Erythroblast (primary cell): ENCODE measurements around the gene SLIT1.

Source experiments
- GATA1 ChIP-seq: IDR thresholded peaks from 2 replicates; pipeline ENCODE4 v1.6.1; 2011; ENCODE audit warnings: low read depth, mild to moderate bottlenecking, control low read depth, low read length, moderate library complexity
- POLR2A ChIP-seq: IDR thresholded peaks from 2 replicates; pipeline ENCODE4 v1.6.1; 2011; ENCODE audit warnings: mild to moderate bottlenecking, low read length

DNA sequence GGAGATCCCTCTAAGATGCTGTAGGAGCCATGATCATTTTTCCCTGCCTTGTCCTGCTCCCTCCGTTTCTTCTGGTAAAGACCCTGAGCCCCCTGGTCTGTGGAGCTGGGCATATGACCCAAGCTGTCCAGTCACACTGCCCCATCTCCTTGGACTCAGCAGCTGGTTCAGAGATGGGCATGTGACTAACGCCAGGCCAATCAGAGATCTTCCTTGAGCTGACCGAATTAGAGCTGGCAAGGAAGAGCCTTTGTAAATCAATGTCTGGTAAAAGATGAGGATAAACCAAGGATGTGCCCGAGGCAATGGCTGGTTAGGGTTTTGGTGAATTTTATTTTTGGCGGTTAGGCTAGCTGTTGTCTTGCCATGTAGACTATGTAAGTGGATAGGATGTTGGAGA is 180.4 kb downstream of the SLIT1 start:
- TF ChIP-seq POLR2A (no peak), GATA1 (no peak)
